Measurements from ENCODE around the gene SBNO1.
"Not testable (repeated sequence)": the region's sequence is repeated elsewhere in the genome, so short reads cannot be mapped to it uniquely, and the experiment has no call there.

The SBNO1 gene

GRCh38 chr12:123356159-123356670 lies 8.4 kb downstream of the SBNO1 start:
- DNase-seq (ENCODE audit: extremely low read depth in 1 of 2, low read depth in 1 of 2), result no peak

GRCh38 chr12:123354600-123354999 lies 10.0 kb downstream of the SBNO1 start:
- DNase-seq (ENCODE audit: extremely low read depth in 1 of 2, low read depth in 1 of 2), result no peak

- DNase-seq (ENCODE audit: extremely low read depth in 1 of 2, low read depth in 1 of 2), result no peak
These were observed 13.3 kb downstream of the SBNO1 start for GRCh38 chr12:123351349-123351748.

GRCh38 chr12:123346946-123347345 lies 17.7 kb downstream of the SBNO1 start:
- no peak for DNase-seq (ENCODE audit: extremely low read depth in 1 of 2, low read depth in 1 of 2)

GRCh38 chr12:123344086-123344485 lies 20.6 kb downstream of the SBNO1 start:
- no peak for DNase-seq (ENCODE audit: extremely low read depth in 1 of 2, low read depth in 1 of 2)

GRCh38 chr12:123337070-123337469 lies 27.6 kb downstream of the SBNO1 start:
- no peak for DNase-seq (ENCODE audit: extremely low read depth in 1 of 2, low read depth in 1 of 2)

- no peak for DNase-seq (ENCODE audit: extremely low read depth in 1 of 2, low read depth in 1 of 2)
These were observed 28.1 kb downstream of the SBNO1 start for GRCh38 chr12:123336530-123336929.

GRCh38 chr12:123335490-123335889 lies 29.2 kb downstream of the SBNO1 start:
- DNase-seq (ENCODE audit: extremely low read depth in 1 of 2, low read depth in 1 of 2), result no peak

- no peak for DNase-seq (ENCODE audit: extremely low read depth in 1 of 2, low read depth in 1 of 2)
These were observed 34.8 kb downstream of the SBNO1 start for GRCh38 chr12:123329799-123330198.

- no peak for DNase-seq (ENCODE audit: extremely low read depth in 1 of 2, low read depth in 1 of 2)
These were observed 44.8 kb downstream of the SBNO1 start for GRCh38 chr12:123319826-123320225.

GRCh38 chr12:123319273-123319672 lies 45.4 kb downstream of the SBNO1 start:
- no peak for DNase-seq (ENCODE audit: extremely low read depth in 1 of 2, low read depth in 1 of 2)

GRCh38 chr12:123313046-123313445 lies 51.6 kb downstream of the SBNO1 start:
- DNase-seq (ENCODE audit: extremely low read depth in 1 of 2, low read depth in 1 of 2), result not testable (repeated sequence)

GRCh38 chr12:123306200-123306599 lies 58.4 kb downstream of the SBNO1 start:
- DNase-seq (ENCODE audit: extremely low read depth in 1 of 2, low read depth in 1 of 2), result no peak

GRCh38 chr12:123305136-123305535 lies 59.5 kb downstream of the SBNO1 start:
- no peak for DNase-seq (ENCODE audit: extremely low read depth in 1 of 2, low read depth in 1 of 2)

- no peak for DNase-seq (ENCODE audit: extremely low read depth in 1 of 2, low read depth in 1 of 2)
These were observed 71.4 kb downstream of the SBNO1 start for GRCh38 chr12:123293178-123293760.

GRCh38 chr12:123289911-123290310 lies 74.7 kb downstream of the SBNO1 start:
- no peak for DNase-seq (ENCODE audit: extremely low read depth in 1 of 2, low read depth in 1 of 2)

GRCh38 chr12:123288751-123289346 lies 75.8 kb downstream of the SBNO1 start:
- DNase-seq (ENCODE audit: extremely low read depth in 1 of 2, low read depth in 1 of 2), result no peak

- no peak for DNase-seq (ENCODE audit: extremely low read depth in 1 of 2, low read depth in 1 of 2)
These were observed 77.8 kb downstream of the SBNO1 start for GRCh38 chr12:123286652-123287373.

GRCh38 chr12:123284669-123285068 lies 80.0 kb downstream of the SBNO1 start:
- DNase-seq (ENCODE audit: extremely low read depth in 1 of 2, low read depth in 1 of 2), result no peak

GRCh38 chr12:123283461-123283860 lies 81.2 kb downstream of the SBNO1 start:
- no peak for DNase-seq (ENCODE audit: extremely low read depth in 1 of 2, low read depth in 1 of 2)

GRCh38 chr12:123282111-123282510 lies 82.5 kb downstream of the SBNO1 start:
- no peak for DNase-seq (ENCODE audit: extremely low read depth in 1 of 2, low read depth in 1 of 2)

- no peak for DNase-seq (ENCODE audit: extremely low read depth in 1 of 2, low read depth in 1 of 2)
These were observed 83.7 kb downstream of the SBNO1 start for GRCh38 chr12:123280971-123281370.
